Caco-2 (cell line): ENCODE measurements around the gene WDR72. TPM values are rescaled to one million over a fixed set of nuclear protein-coding genes. Genes with fewer than 3 reads are reported as not detected.

ENCODE experiments used
- BruUV-seq: library from RNA; stranded (reverse); fragments of 400-500 nt; replicated peaks from 2 replicates; lab custom pipeline; 2021; lab: Mats Ljungman, UMichigan
- CTCF ChIA-PET: fragments of 300-600 bp; sonication (Branson Sonifier 250); formaldehyde crosslinking; loops from one replicate; lab custom pipeline; 2022; ENCODE audit warnings: antibody characterized with exemption; lab: Charles Lee
- POLR2A ChIA-PET: fragments of 300-600 bp; sonication (Branson Sonifier 250); formaldehyde crosslinking; loops from one replicate; lab custom pipeline; 2022; ENCODE audit warnings: antibody characterized with exemption; lab: Charles Lee
- DNase-seq, 2 experiments: peaks; one replicate each; pipeline versions ENCODE4 v3.0.0 to v3.0.0-alpha.2; 2020 to 2022
- H3K27me3 ChIP-seq: replicated peaks from 2 replicates; pipeline ENCODE4 v1.6.0; 2011; ENCODE audit warnings: low read length; ENCODE audit not compliant: control insufficient read depth, insufficient read depth
- H3K36me3 ChIP-seq: 2 replicates; pipeline ENCODE4 v1.5.1; 2011; ENCODE audit warnings: low read length; ENCODE audit not compliant: control insufficient read depth, insufficient read depth
- H3K4me1 ChIP-seq: fragments of 250-450 bp; sonication (Bioruptor Pico); 2 replicates; pipeline ENCODE4 v1.5.1; 2020; ENCODE audit warnings: mild to moderate bottlenecking
- H3K4me3 ChIP-seq: 2 replicates; pipeline ENCODE4 v1.5.1; 2011; ENCODE audit warnings: low read depth, mild to moderate bottlenecking, control low read depth, low read length
- H3K9me3 ChIP-seq: fragments of 250-450 bp; sonication (Bioruptor Pico); 2 replicates; pipeline ENCODE4 v1.5.1; 2020; ENCODE audit warnings: mild to moderate bottlenecking, moderate library complexity
- H3K27ac Mint-ChIP-seq: one replicate; pipeline ENCODE4 v1.8.0; 2022; ENCODE audit warnings: mixed read lengths; ENCODE audit not compliant: unreplicated experiment
- H3K27me3 Mint-ChIP-seq: one replicate; pipeline ENCODE4 v1.8.0; 2022; ENCODE audit warnings: mixed read lengths; ENCODE audit not compliant: insufficient read depth, unreplicated experiment
- H3K36me3 Mint-ChIP-seq: one replicate; pipeline ENCODE4 v1.8.0; 2022; ENCODE audit warnings: mild to moderate bottlenecking, mixed read lengths; ENCODE audit not compliant: insufficient read depth, unreplicated experiment
- H3K4me1 Mint-ChIP-seq: one replicate; pipeline ENCODE4 v1.8.0; 2022; ENCODE audit warnings: low read depth, mixed read lengths; ENCODE audit not compliant: unreplicated experiment
- H3K4me3 Mint-ChIP-seq: one replicate; pipeline ENCODE4 v1.8.0; 2022; ENCODE audit warnings: mild to moderate bottlenecking, moderate library complexity, mixed read lengths; ENCODE audit not compliant: unreplicated experiment
- H3K9me3 Mint-ChIP-seq: one replicate; pipeline ENCODE4 v1.8.0; 2022; ENCODE audit warnings: mixed read lengths; ENCODE audit not compliant: unreplicated experiment
- intact Hi-C: fragments of 100-400 bp; cut with micrococcal nuclease; formaldehyde crosslinking; loops from one replicate; pipeline ENCODE4 v1.10.0; 2022; ENCODE audit not compliant: unreplicated experiment
- total RNA-seq: library from RNA; stranded (reverse); gene quantifications from 2 replicates; pipeline ENCODE4 v1.2.3, GENCODE V29; 2022
- TF ChIP-seq, protein P1 (sequence below), 2 experiments: fragments of 200-600 bp in 1 of 2; IDR thresholded peaks; 1 replicate in 1 of 2; 2 replicates in 1 of 2; pipeline versions ENCODE4 v1.5.1 to v1.8.0; 2011 to 2022; ENCODE audit warnings: antibody characterized with exemption in 1 of 2, control low read depth in 1 of 2, inconsistent platforms in 1 of 2, low read depth in 1 of 2, low read length in 1 of 2, mild to moderate bottlenecking in 1 of 2, moderate library complexity in 1 of 2; ENCODE audit not compliant: insufficient read depth in 1 of 2, severe bottlenecking in 1 of 2, unreplicated experiment in 1 of 2

WDR72 gene
- total RNA-seq, 1 experiment from 2014 or later: 11.2 TPM

DNA sequence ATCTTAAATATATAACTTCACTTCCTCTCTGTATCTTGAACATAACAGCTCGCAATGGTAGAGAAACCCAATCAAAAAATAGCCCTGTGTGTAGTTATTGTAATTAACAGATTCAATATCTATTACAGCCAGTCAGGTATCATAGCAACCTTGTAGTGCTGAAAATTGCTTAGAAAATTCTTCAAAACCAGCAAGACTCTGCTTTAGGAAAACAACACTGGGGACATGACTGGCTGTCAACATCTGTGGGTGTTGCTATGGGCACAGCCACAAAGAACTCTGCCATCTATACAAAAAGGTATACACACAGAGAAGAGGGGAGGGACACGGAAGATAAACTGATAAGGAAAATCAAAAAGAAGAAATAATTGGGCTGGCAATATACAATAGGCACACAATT, 101.2 kb downstream of the WDR72 start:
- Histone ChIP-seq H3K27me3 (no peaks in the 10 kb centered on the region), H3K4me3 (no peak overlapping the region), H3K4me1 (no peaks in the 10 kb centered on the region), H3K9me3 (no peaks in the 10 kb centered on the region), H3K36me3 (no peaks in the 10 kb centered on the region)
- Mint-ChIP-seq H3K27ac (no peak overlapping the region), H3K4me3 (no peak overlapping the region), H3K36me3 (no peaks in the 10 kb centered on the region), H3K27me3 (no peaks in the 10 kb centered on the region), H3K4me1 (no peaks in the 10 kb centered on the region), H3K9me3 (no peaks in the 10 kb centered on the region)
- CTCF ChIA-PET: no interaction called here
- no TSS peak for BruUV-seq
- TF ChIP-seq, protein P1, sequence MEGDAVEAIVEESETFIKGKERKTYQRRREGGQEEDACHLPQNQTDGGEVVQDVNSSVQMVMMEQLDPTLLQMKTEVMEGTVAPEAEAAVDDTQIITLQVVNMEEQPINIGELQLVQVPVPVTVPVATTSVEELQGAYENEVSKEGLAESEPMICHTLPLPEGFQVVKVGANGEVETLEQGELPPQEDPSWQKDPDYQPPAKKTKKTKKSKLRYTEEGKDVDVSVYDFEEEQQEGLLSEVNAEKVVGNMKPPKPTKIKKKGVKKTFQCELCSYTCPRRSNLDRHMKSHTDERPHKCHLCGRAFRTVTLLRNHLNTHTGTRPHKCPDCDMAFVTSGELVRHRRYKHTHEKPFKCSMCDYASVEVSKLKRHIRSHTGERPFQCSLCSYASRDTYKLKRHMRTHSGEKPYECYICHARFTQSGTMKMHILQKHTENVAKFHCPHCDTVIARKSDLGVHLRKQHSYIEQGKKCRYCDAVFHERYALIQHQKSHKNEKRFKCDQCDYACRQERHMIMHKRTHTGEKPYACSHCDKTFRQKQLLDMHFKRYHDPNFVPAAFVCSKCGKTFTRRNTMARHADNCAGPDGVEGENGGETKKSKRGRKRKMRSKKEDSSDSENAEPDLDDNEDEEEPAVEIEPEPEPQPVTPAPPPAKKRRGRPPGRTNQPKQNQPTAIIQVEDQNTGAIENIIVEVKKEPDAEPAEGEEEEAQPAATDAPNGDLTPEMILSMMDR (IDR thresholded peaks at IDR 0.05; ENCODE audit: insufficient read depth in 1 of 2, low read depth in 1 of 2, low read length in 1 of 2, severe bottlenecking in 1 of 2, unreplicated experiment in 1 of 2): no peak
- POLR2A ChIA-PET: no interaction called here
- intact Hi-C loops: loop anchor here (10.0 kb wide), 1 partner anchor 273 kb away; no protein-coding TSS in a partner anchor
- DNase-seq: no peak

DNA sequence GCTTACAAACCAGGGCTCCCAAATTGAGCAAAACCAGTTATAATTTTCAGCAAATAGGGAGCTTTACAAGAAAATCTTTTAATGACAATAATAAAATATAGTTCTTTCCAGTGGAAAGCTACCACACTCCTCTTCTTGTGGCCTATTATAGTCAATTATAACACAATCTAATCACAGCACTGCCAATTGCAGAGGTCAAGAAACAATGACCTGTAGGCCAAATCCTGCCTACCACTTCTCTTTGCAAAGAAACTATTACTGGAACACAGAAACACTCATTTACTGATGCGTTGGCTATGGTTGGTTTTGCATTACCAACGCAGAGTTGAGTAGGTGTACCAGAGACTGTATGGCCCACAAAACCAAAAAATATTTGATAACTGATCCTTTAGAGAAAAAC, 110.5 kb downstream of the WDR72 start:
- Histone ChIP-seq H3K36me3 (no peaks in the 10 kb centered on the region), H3K4me3 (no peak overlapping the region), H3K27me3 (no peaks in the 10 kb centered on the region), H3K9me3 (no peaks in the 10 kb centered on the region), H3K4me1 (no peaks in the 10 kb centered on the region)
- H3K27me3 Mint-ChIP-seq: no peaks in the 10 kb centered on the region
- no peaks in the 10 kb centered on the region for H3K9me3 Mint-ChIP-seq
- no peaks in the 10 kb centered on the region for H3K4me1 Mint-ChIP-seq
- H3K4me3 Mint-ChIP-seq: no peak overlapping the region
- no peak for DNase-seq
- intact Hi-C loops: no loop called here
- no TSS peak for BruUV-seq
- no peak overlapping the region for H3K27ac Mint-ChIP-seq
- CTCF ChIA-PET: no interaction called here
- TF ChIP-seq, protein P1 (IDR thresholded peaks at IDR 0.05; ENCODE audit: insufficient read depth in 1 of 2, low read depth in 1 of 2, low read length in 1 of 2, severe bottlenecking in 1 of 2, unreplicated experiment in 1 of 2): no peak
- H3K36me3 Mint-ChIP-seq: no peaks in the 10 kb centered on the region
- POLR2A ChIA-PET: no interaction called here

DNA sequence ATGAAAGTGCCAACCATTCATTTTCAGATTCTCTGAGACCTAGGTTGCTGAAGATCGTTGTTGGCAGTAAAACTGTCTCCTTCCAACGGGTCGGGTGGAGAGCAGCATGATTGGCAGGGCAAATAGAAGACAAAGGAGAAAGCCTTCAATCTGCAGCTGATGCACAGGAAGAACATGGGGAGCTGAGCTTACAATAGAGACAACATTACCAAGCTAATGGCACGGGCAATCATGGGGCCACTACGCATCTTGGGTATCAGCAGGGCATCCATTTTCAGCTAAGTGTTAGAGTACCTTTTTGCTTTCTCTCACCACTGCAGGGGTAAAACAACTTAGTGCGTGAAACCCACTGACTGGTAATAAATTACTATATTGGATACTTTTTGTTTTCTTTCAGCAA, 114.8 kb downstream of the WDR72 start:
- Histone ChIP-seq H3K27me3 (no peaks in the 10 kb centered on the region), H3K9me3 (no peaks in the 10 kb centered on the region), H3K36me3 (no peaks in the 10 kb centered on the region), H3K4me1 (no peaks in the 10 kb centered on the region), H3K4me3 (no peak overlapping the region)
- ChIA-PET CTCF (no interaction called here), POLR2A (no interaction called here)
- BruUV-seq: no TSS peak
- Mint-ChIP-seq H3K27me3 (peaks cover 1% of the 10 kb centered on the region), H3K4me1 (no peaks in the 10 kb centered on the region), H3K4me3 (no peak overlapping the region), H3K27ac (no peak overlapping the region), H3K9me3 (no peaks in the 10 kb centered on the region), H3K36me3 (no peaks in the 10 kb centered on the region)
- TF ChIP-seq, protein P1 (IDR thresholded peaks at IDR 0.05; ENCODE audit: insufficient read depth in 1 of 2, low read depth in 1 of 2, low read length in 1 of 2, severe bottlenecking in 1 of 2, unreplicated experiment in 1 of 2): no peak
- DNase-seq: no peak
- intact Hi-C loops: no loop called here
